ENCODE data around the gene SND1. TPM values are rescaled to one million over a fixed set of nuclear protein-coding genes. Genes with fewer than 3 reads are reported as not detected.

The SND1 gene
- total RNA-seq, 2 donors from 2014 or later = 246 to 256 TPM

DNA sequence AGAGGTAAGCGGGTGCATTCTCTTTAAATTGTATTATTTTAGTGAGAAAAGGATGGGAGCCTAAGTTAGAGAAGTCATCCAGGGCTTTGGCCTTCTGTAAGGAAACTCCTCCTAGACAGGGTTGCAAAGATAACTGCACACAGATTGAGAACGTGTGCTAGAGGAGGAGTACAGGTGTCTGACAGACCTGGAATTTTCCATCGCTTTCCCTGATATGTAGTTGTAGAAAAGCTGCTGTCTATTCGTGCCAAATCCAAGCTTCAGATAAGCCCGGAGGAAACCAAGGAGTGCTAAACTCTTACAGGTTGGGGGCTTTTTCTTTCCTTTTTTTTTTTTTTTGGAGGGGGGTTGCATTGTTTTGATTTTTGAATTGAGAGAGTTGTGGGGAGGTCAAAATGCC is 356.1 kb downstream of the SND1 start:
- peaks cover 15% of the 10 kb centered on the region for H3K4me1 Mint-ChIP-seq
- no peak for ATAC-seq (replicated peaks)

DNA sequence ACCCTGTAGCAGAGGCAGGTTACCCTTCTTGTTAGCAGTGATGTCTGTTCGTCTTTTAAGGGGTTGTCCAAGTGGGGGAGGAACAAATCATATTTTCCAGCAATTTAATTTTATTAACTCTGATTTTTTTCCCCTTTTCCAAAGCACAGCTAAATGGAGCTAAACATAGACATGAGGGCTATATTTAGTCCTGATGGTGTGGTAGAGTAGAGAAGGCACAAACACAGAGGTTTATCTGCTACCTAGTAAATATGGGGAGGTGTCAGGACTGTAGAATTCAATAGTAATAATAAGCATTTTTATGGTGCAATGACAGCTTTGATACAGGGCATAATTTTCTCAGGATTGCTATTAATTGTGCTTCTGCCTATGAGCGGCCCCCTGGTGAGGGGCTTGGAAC is 356.8 kb downstream of the SND1 start:
- Mint-ChIP-seq H3K27ac (peak overlapping the region; percentile 22), H3K27me3 (no peaks in the 10 kb centered on the region), H3K9me3 (no peaks in the 10 kb centered on the region), H3K4me1 (peaks cover 9% of the 10 kb centered on the region), H3K4me3 (no peak overlapping the region), H3K36me3 (ENCODE audit: low read depth) (peaks cover 86% of the 10 kb centered on the region)
- ATAC-seq (replicated peaks) = no peak

More for the DNA sequence above, 356.1 kb downstream of the SND1 start:
- Mint-ChIP-seq H3K27ac (no peak overlapping the region), H3K4me3 (no peak overlapping the region), H3K9me3 (no peaks in the 10 kb centered on the region), H3K27me3 (no peaks in the 10 kb centered on the region), H3K36me3 (ENCODE audit: low read depth) (peaks cover 84% of the 10 kb centered on the region)

DNA sequence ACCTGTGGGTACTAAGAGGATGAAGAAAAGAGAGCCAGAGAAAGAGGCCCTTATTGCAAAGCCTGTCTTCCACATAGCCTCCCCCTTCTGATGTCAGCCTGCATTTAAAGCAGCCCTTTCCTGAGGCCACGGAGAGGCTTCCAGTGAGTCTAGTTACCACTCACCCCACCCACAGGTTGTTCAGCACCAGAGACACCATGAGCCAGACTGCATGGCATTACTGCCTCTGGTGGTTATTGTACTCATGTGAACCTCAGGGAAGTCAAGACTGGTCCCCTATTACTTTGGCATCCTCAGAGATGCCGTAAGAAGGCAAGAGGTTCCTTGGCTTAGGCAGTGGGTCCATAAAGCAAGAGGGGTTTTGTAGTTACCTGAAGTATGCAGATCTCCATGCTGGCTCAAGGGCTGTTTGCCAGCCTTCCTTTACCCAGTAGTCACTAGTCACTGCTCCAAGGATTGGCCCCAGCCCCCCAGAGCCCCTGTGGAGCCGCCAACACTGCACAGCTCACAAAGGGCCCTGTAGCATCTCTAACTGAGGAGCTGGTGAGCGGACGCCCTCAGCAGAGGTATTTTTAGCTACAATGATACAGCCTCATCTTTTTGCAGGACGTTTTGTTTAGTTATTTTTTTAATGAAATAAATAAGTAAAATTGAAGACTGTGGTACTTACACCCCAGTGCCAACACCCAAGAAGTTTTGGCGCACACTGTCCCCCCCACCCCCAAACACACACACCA is 358.6 kb downstream of the SND1 start:
- no peak overlapping the region for H3K4me3 Mint-ChIP-seq
- H3K27me3 Mint-ChIP-seq = no peaks in the 10 kb centered on the region
- H3K4me1 Mint-ChIP-seq = no peaks in the 10 kb centered on the region
- no peaks in the 10 kb centered on the region for H3K9me3 Mint-ChIP-seq
- ATAC-seq (replicated peaks) = peak; percentile 31
- H3K36me3 Mint-ChIP-seq (ENCODE audit: low read depth) = peaks cover 83% of the 10 kb centered on the region
- H3K27ac Mint-ChIP-seq = no peak overlapping the region

DNA sequence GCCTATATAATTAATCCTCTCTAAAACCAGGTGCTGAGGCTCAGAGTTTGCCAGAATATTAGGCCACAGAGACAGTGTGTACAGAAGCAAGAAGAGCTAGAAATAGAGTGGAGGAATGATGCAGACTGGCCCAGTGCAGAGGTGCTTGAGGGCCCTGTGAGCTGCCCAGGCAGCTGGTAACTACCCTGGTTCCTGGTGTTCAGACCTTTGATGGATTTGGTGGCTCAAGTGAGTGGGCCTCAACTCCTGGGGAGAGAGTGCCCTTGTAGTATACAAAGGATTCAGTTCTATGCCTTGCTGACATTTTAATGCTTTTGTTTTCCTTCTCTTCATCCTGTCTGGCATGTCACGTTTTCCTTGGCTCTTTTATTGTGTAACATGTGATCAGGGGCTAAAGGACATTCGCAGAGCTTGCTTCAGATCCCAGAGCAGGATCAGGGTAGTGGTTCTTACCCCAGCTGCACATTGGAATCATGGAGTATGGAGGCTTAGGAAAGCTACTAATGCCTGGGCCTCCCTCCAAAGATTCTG is 359.2 kb downstream of the SND1 start:
- H3K9me3 Mint-ChIP-seq = no peaks in the 10 kb centered on the region
- peaks cover 77% of the 10 kb centered on the region for H3K36me3 Mint-ChIP-seq (ENCODE audit: low read depth)
- no peaks in the 10 kb centered on the region for H3K4me1 Mint-ChIP-seq

DNA sequence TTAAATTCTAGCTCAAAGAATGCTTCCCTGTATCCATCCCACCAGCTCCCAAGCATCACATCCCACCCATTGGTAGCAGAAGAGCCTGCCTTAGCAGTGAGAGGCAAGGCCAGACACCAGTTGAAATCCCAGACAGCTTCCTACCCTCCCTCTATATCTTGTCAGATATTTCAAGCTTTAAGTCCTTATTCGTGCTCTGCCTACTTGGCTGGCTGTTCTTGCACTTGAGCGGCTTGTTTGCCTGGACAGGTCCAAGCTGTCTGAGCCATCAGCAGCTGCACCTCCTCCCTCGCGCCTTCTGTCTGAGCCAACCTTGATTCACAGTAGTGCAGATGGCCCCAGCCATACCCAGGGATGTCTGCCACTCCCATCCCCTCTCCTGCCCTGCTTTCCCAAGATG is 362.8 kb downstream of the SND1 start:
- H3K27me3 Mint-ChIP-seq = no peaks in the 10 kb centered on the region
- no peaks in the 10 kb centered on the region for H3K9me3 Mint-ChIP-seq
- H3K36me3 Mint-ChIP-seq (ENCODE audit: low read depth) = peaks cover 68% of the 10 kb centered on the region
- ATAC-seq (replicated peaks) = no peak
- H3K4me3 Mint-ChIP-seq = no peak overlapping the region
- H3K27ac Mint-ChIP-seq = no peak overlapping the region
- H3K4me1 Mint-ChIP-seq = no peaks in the 10 kb centered on the region

More for the DNA sequence above, 359.2 kb downstream of the SND1 start:
- Mint-ChIP-seq H3K27ac (no peak overlapping the region), H3K27me3 (no peaks in the 10 kb centered on the region), H3K4me3 (no peak overlapping the region)
- no peak for ATAC-seq (replicated peaks)

DNA sequence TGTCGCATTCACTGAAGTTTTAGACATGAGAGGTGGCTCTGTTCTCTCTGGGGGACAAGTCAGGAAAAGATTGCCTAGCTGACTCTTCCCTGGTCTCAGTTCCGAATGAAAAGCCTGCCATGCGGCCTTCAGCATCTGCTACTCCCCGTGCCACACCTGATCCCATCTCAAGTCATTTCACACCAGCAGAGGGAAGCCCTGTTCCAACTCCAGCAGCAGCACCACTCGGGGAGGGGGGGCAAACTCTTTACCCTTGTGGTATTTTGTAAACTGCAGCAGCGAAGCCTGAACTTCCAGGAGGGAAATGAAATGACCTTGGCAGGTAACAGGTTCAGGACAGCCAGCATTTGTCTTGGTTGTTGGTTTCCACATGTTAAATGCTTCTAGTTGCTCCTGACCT is 365.5 kb downstream of the SND1 start:
- H3K27me3 Mint-ChIP-seq = no peaks in the 10 kb centered on the region
- no peaks in the 10 kb centered on the region for H3K9me3 Mint-ChIP-seq
- no peak overlapping the region for H3K4me3 Mint-ChIP-seq
- H3K36me3 Mint-ChIP-seq (ENCODE audit: low read depth) = peaks cover 74% of the 10 kb centered on the region
- ATAC-seq (replicated peaks) = no peak
- H3K4me1 Mint-ChIP-seq = peaks cover 11% of the 10 kb centered on the region
- no peak overlapping the region for H3K27ac Mint-ChIP-seq

DNA sequence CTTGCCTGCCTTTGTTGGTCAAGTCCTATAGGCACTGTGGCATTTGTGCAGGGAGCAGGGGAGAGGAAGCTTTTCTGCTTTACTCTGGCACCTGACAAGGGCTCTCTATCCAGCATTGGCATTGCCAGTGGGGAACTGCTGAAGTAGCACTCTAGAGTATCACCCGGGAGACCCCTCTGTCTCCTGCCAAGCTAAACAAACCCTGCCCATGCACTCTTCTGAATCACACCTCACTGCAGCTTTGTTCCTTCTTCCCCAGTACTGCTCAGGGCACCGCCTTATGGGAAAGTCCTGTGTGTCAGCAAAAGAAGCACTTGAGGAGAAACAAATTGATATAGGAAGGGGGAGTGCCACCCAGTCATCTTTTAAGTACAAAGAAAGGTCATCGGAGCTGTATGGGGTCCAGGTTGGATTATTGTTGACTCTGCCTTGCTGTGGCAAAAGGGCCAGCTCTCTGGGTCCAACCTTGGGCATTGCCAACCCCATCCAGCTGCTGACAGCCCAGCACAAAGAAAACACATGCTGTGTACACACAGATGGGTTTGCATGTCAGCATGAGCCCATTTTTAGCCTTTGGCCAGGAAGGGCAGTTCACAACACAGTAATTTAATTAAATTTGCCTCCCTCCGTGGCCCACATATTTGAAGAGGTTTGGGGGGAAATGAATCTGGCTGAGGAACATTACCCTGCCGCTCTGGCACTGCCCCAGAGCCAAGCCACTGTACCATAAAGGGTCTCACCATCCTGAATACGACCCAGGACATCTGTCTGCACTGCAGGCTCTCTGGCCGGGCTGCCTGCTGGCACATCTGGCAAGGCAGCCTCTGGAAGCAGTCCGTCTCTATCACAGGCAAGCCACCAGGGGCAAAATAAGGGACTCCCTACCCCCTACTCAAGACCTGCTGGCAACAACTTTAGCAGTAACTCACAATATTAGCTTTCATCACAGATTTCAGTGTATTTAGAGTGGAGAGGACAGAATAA is 366.2 kb downstream of the SND1 start:
- no peak overlapping the region for H3K27ac Mint-ChIP-seq
- peaks cover 74% of the 10 kb centered on the region for H3K36me3 Mint-ChIP-seq (ENCODE audit: low read depth)
- peaks cover 11% of the 10 kb centered on the region for H3K4me1 Mint-ChIP-seq
- no peak for ATAC-seq (replicated peaks)
- no peak overlapping the region for H3K4me3 Mint-ChIP-seq
- no peaks in the 10 kb centered on the region for H3K27me3 Mint-ChIP-seq
- H3K9me3 Mint-ChIP-seq = no peaks in the 10 kb centered on the region

DNA sequence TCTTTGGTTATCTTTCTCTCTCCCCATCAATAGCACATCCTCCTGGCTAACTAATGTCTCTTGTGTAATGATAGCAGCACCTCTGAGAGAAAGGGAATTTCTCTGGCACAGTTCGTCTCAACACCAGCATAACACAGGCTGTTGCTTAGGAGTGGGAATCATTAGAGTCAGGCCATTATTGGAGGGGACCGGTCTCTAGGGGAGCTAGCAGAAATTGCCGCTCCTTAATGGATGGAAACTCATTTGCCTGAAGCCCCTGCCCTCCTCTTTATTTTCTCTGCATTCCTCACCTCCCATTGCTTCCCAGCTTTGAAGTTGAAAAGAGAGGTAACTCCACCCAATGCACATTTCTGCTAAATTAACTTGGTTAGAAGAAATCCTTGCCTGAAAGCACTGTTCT is 367.3 kb downstream of the SND1 start:
- peaks cover 71% of the 10 kb centered on the region for H3K36me3 Mint-ChIP-seq (ENCODE audit: low read depth)
- H3K4me3 Mint-ChIP-seq = no peak overlapping the region
- H3K27me3 Mint-ChIP-seq = no peaks in the 10 kb centered on the region
- peaks cover 11% of the 10 kb centered on the region for H3K4me1 Mint-ChIP-seq
- ATAC-seq (replicated peaks) = no peak
- H3K27ac Mint-ChIP-seq = no peak overlapping the region
- H3K9me3 Mint-ChIP-seq = no peaks in the 10 kb centered on the region

DNA sequence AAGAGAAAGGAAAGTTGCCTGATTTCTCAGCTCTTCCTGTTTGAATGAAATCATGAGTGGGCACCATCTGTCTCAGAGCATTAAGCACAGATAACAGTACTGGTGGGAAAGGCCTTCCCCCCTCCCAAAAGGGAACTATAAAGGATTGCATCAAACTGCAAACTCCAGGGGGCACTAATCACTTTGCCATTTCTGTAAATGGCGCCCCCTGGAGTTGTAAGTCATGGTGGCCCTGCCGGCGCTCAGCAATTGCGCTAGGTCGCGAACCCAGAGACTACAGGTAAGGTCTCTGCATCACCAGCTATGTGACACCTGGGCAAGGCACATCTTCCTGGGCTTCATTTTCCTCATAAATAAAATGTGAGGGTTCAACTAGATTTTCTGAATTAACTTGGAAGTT is 368.2 kb downstream of the SND1 start:
- peaks cover 11% of the 10 kb centered on the region for H3K4me1 Mint-ChIP-seq
- no peak for ATAC-seq (replicated peaks)

DNA sequence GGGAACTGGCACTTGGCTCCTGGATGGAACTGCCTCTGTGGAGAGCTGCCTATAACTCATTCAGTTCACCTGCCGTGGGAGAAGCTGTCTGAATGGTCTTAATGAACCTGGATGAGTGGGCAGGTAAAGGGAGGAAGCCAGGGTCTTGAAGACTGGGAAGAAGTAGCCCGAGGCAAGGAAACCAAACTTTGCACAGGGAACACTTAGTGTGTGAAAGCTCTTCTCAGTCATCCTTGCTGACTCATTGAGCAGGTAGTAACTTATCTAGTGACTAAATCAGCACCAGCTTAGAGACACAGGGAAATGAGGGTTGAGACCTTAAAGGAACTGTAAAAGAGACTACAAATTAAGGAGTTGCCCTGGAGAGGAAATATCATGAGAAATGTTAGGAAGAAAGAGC is 369.4 kb downstream of the SND1 start:
- Mint-ChIP-seq H3K4me1 (peaks cover 11% of the 10 kb centered on the region), H3K9me3 (no peaks in the 10 kb centered on the region), H3K27ac (peak overlapping the region; percentile 58), H3K4me3 (no peak overlapping the region), H3K27me3 (no peaks in the 10 kb centered on the region), H3K36me3 (ENCODE audit: low read depth) (peaks cover 73% of the 10 kb centered on the region)
- ATAC-seq (replicated peaks) = peak; percentile 56

More for the DNA sequence above, 368.2 kb downstream of the SND1 start:
- H3K9me3 Mint-ChIP-seq = no peaks in the 10 kb centered on the region
- H3K4me3 Mint-ChIP-seq = no peak overlapping the region
- H3K27ac Mint-ChIP-seq = no peak overlapping the region
- H3K36me3 Mint-ChIP-seq (ENCODE audit: low read depth) = peaks cover 63% of the 10 kb centered on the region
- H3K27me3 Mint-ChIP-seq = no peaks in the 10 kb centered on the region

DNA sequence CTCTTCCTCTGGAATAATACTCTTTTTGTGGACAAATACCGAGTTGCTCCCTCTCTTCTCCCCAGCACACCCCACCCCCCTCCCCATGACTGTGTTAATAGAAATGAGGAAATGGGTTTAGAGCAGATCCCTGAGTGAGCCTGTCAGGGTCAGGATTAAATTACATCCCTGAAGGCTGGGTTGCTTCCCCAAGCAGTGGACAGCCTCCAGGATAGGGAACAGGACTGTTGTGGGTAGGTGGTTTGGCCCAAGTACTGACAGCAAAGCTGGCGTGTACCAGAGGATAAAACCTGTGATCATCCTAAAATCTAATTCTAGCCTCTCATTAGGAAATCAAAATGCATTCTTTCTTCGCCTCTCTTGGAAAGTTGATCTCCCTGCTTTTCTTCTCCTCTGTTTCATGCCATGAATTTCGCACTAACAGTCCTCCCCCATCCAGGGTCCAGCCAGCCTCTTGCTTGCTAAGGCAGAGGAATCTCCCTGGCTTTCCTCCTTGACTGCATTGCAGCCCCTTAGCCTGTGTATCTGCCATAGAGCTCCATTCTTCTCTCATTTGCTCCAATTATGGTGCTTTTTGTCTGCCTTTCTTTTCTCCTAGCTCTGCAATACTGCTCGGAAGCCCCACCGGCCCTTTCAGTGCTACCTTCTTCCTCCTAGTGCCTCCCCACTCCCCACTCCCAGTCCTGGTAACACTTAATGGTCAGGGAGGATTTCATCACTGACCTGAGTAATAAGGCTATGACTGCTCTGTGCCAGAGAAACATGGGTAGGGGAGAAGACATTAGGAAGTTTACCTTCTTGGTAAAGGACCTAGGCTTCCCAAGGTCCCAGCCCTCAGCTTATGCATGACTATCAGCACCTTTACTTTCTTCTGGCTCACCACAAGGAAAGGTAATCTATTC is 370.9 kb downstream of the SND1 start:
- Mint-ChIP-seq H3K27ac (no peak overlapping the region), H3K4me3 (no peak overlapping the region), H3K4me1 (peaks cover 16% of the 10 kb centered on the region), H3K9me3 (no peaks in the 10 kb centered on the region), H3K36me3 (ENCODE audit: low read depth) (peaks cover 77% of the 10 kb centered on the region), H3K27me3 (no peaks in the 10 kb centered on the region)
- ATAC-seq (replicated peaks) = no peak

DNA sequence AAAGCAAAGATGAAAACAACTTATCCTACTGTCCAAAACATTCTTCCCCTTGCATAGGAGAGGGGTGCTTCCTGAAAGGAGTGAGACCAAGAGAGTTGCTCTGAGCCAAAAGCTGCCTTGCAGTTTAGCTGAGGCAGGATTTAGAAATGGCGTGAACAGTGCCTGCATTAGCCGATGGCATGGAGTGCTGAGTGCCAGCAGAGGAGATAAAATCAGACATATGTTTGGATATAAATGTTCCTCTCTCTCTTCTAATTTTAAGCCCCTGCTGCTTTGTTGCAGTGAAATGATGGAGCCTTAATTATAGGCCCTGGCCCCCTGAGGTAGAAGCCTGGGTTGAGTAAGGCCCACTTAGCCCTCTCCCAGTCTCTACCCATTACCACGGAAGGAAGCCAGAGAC is 372.2 kb downstream of the SND1 start:
- ATAC-seq (replicated peaks) = no peak

DNA sequence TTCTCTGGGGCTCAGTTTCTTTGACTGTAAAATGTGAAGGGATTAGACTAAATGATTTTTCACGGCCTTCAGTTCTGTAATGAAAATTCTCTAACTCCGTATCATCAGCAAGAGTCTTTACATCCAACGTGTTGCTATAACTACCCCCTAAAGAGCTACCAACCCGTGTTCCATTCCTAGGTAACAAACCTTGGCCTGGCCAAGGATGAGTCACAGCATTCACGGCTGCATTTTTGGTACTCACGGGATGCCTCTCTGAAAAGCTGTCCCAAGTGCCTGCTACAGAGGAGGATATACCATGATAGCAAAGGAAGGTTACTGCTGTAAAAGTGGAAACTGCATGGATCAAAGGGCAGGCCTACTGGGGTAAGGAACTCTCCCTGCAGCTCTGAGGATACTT is 373.4 kb downstream of the SND1 start:
- Mint-ChIP-seq H3K4me1 (peaks cover 25% of the 10 kb centered on the region), H3K27ac (no peak overlapping the region), H3K9me3 (no peaks in the 10 kb centered on the region), H3K36me3 (ENCODE audit: low read depth) (peaks cover 75% of the 10 kb centered on the region), H3K4me3 (no peak overlapping the region), H3K27me3 (no peaks in the 10 kb centered on the region)
- no peak for ATAC-seq (replicated peaks)

More for the DNA sequence above, 372.2 kb downstream of the SND1 start:
- peaks cover 82% of the 10 kb centered on the region for H3K36me3 Mint-ChIP-seq (ENCODE audit: low read depth)
- H3K4me3 Mint-ChIP-seq = no peak overlapping the region
- no peak overlapping the region for H3K27ac Mint-ChIP-seq
- H3K4me1 Mint-ChIP-seq = peaks cover 20% of the 10 kb centered on the region
- no peaks in the 10 kb centered on the region for H3K9me3 Mint-ChIP-seq
- no peaks in the 10 kb centered on the region for H3K27me3 Mint-ChIP-seq

DNA sequence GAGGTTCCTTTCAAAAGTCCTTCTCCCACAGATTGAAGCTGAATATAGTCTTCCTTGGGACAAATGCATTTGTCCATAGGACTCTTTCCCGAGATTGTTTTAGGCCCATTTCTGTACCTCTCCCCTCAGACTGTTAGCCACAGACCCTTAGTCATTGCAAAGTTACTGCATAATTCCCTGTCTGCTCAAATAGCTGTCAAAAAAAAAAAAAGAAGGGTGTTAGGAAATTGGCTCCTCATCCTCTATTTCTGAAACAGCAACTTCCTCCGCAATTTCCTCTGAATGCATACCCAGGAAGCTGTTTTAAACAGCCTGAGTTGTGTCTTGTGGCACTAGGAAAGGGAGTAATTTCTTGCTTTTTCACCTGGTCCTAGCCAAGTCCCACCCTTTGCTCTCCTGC is 373.8 kb downstream of the SND1 start:
- Mint-ChIP-seq H3K27me3 (no peaks in the 10 kb centered on the region), H3K4me3 (no peak overlapping the region), H3K4me1 (peaks cover 22% of the 10 kb centered on the region), H3K36me3 (ENCODE audit: low read depth) (peaks cover 71% of the 10 kb centered on the region), H3K9me3 (no peaks in the 10 kb centered on the region), H3K27ac (no peak overlapping the region)
- ATAC-seq (replicated peaks) = no peak

Data from activated T-helper 17 cell treated with anti-CD3 and anti-CD28 coated beads, Interleukin-2, amount 50 U/mL, for 72 hours (primary cell).